OCI-LY7 (cell line): ENCODE data around the gene NCOA7. TPM values are rescaled to one million over a fixed set of nuclear protein-coding genes. Genes with fewer than 3 reads are reported as not detected.

Experiments used
- BruUV-seq: library from RNA; stranded (reverse); fragments of 400-500 nt; replicated peaks from 2 replicates; lab custom pipeline; 2021; lab: Mats Ljungman, UMichigan
- CTCF ChIA-PET: fragments of 300-600 bp; sonication (Branson Sonifier 250); formaldehyde crosslinking; loops from one replicate; lab custom pipeline; 2022; ENCODE audit warnings: antibody characterized with exemption; ENCODE audit not compliant: unreplicated experiment; lab: Charles Lee
- POLR2A ChIA-PET: fragments of 300-600 bp; sonication (Branson Sonifier 250); formaldehyde crosslinking; loops from one replicate; lab custom pipeline; 2022; ENCODE audit warnings: antibody characterized with exemption; lab: Charles Lee
- DNase-seq: peaks from one replicate; pipeline ENCODE4 v3.0.0-alpha.2; 2015; ENCODE audit warnings: low spot score
- H2AFZ ChIP-seq: fragments of 200-600 bp; sonication (generic), shearing (Covaris generic); 2 replicates; pipeline ENCODE4 v1.6.1; 2014; ENCODE audit warnings: mild to moderate bottlenecking, antibody characterized with exemption, low read length, moderate library complexity
- H3K27ac ChIP-seq: fragments of 200-600 bp; sonication (generic); 2 replicates; pipeline ENCODE4 v1.5.1; 2014; ENCODE audit warnings: mixed run types, low read depth, mild to moderate bottlenecking, moderate library complexity, low read length, inconsistent platforms; ENCODE audit not compliant: poor library complexity, severe bottlenecking
- H3K36me3 ChIP-seq: fragments of 200-600 bp; sonication (generic); 2 replicates; pipeline ENCODE4 v1.6.1; 2014; ENCODE audit warnings: mild to moderate bottlenecking, antibody characterized with exemption, low read length, moderate library complexity, mixed read lengths; ENCODE audit not compliant: insufficient read depth
- H3K4me1 ChIP-seq: fragments of 200-600 bp; sonication (generic); 2 replicates; pipeline ENCODE4 v1.5.1; 2014; ENCODE audit warnings: mild to moderate bottlenecking, low read length; ENCODE audit not compliant: insufficient read depth, poor library complexity, severe bottlenecking
- H3K4me2 ChIP-seq: fragments of 200-600 bp; sonication (generic); 2 replicates; pipeline ENCODE4 v1.6.1; 2014; ENCODE audit warnings: mild to moderate bottlenecking, low read length
- H3K4me3 ChIP-seq: fragments of 200-600 bp; sonication (generic); 2 replicates; pipeline ENCODE4 v1.5.1; 2014; ENCODE audit warnings: mild to moderate bottlenecking, low read depth, low read length; ENCODE audit not compliant: poor library complexity, severe bottlenecking
- H3K79me2 ChIP-seq: fragments of 200-600 bp; sonication (generic); 2 replicates; pipeline ENCODE4 v1.6.1; 2016; ENCODE audit warnings: low read depth, mild to moderate bottlenecking, low read length, moderate library complexity, mixed read lengths; ENCODE audit not compliant: insufficient read depth
- H3K9me2 ChIP-seq: fragments of 200-600 bp; sonication (generic); 2 replicates; pipeline ENCODE4 v1.6.1; 2016; ENCODE audit warnings: mild to moderate bottlenecking, low read length, mixed read lengths; ENCODE audit not compliant: insufficient read depth
- H3K9me3 ChIP-seq: fragments of 200-600 bp; sonication (generic); 2 replicates; pipeline ENCODE4 v1.6.1; 2014; ENCODE audit warnings: mild to moderate bottlenecking, mixed run types, low read length, mixed read lengths
- H4K20me1 ChIP-seq: fragments of 200-600 bp; sonication (generic); 2 replicates; pipeline ENCODE4 v1.6.1; 2014; ENCODE audit warnings: mild to moderate bottlenecking, antibody characterized with exemption, low read length, moderate library complexity, mixed read lengths; ENCODE audit not compliant: insufficient read depth
- CTCF ChIP-seq: fragments of 200-600 bp; sonication (generic); conservative IDR thresholded peaks from 2 replicates; pipeline ENCODE4 v1.5.1; 2014; ENCODE audit warnings: mild to moderate bottlenecking, antibody characterized with exemption, low read length, moderate library complexity, mixed read lengths
- EZH2phosphoT487 ChIP-seq: fragments of 200-600 bp; sonication (generic); IDR thresholded peaks from 2 replicates; pipeline ENCODE4 v1.6.1; 2018; ENCODE audit warnings: low read depth, borderline replicate concordance, mild to moderate bottlenecking, mixed run types, antibody characterized with exemption, low read length, moderate library complexity, mixed read lengths
- intact Hi-C: fragments of 100-400 bp; cut with micrococcal nuclease; formaldehyde crosslinking; loops from one replicate; pipeline ENCODE4 v1.10.0; 2022; ENCODE audit not compliant: unreplicated experiment
- total RNA-seq, 2 experiments: library from RNA; depleted of rRNA in 1 of 2; stranded (reverse); fragments of >200 nt in 1 of 2; shearing (Covaris generic) in 1 of 2; gene quantifications; 2 replicates each; pipeline ENCODE4 v1.2.3, GENCODE V29; 2014 to 2022

Gene NCOA7
- total RNA-seq, 2 experiments from 2014 or later: 14.8 to 52.2 TPM

- BruUV-seq: no TSS peak
- H2AFZ ChIP-seq: peak overlapping the region; percentile 26; the same call in 1 of the 2 replicates
- H3K79me2 ChIP-seq: no peaks in the 10 kb centered on the region
- H3K9me3 ChIP-seq: no peaks in the 10 kb centered on the region
- peak; percentile 61 for DNase-seq
- no peaks in the 10 kb centered on the region for H3K9me2 ChIP-seq
- peak overlapping the region; percentile 92 for H3K4me2 ChIP-seq
- no peaks in the 10 kb centered on the region for H3K36me3 ChIP-seq
- ChIA-PET CTCF (no interaction called here), POLR2A (interaction anchor here (0.5 to 2.6 kb wide), 3 partner anchors 16 to 213 kb away, joined by 3 to 10 read pairs (median 4); no protein-coding TSS in a partner anchor)
- no peak overlapping the region for H3K27ac ChIP-seq
- no peak; the same call in 1 of the 2 replicates for TF ChIP-seq CTCF
- no peak; the same call in 1 of the 2 replicates for TF ChIP-seq EZH2phosphoT487
- no peaks in the 10 kb centered on the region for H4K20me1 ChIP-seq
- intact Hi-C loops: loop anchor here (5.0 kb wide), 1 partner anchor 150 kb away; no protein-coding TSS in a partner anchor
- H3K4me3 ChIP-seq: peak overlapping the region; percentile 73
- peaks cover 46% of the 10 kb centered on the region for H3K4me1 ChIP-seq
Measured at GRCh38 chr6:125746731-125747588, 43.8 kb upstream of the NCOA7 start.

GRCh38 chr6:125747589-125748405 is 43.0 kb upstream of the NCOA7 start:
- POLR2A ChIA-PET: interaction anchor here (0.9 to 1.5 kb wide), 2 partner anchors 33 to 446 kb away, joined by 3 to 4 read pairs; partner anchors contain the start of gene HDDC2
- Histone ChIP-seq H2AFZ (peak overlapping the region; percentile 92; the same call in 1 of the 2 replicates), H3K27ac (no peak overlapping the region)

More at GRCh38 chr6:125747589-125748405, 43.0 kb upstream of the NCOA7 start:
- Histone ChIP-seq H3K9me2 (no peaks in the 10 kb centered on the region), H3K4me1 (peaks cover 46% of the 10 kb centered on the region), H4K20me1 (no peaks in the 10 kb centered on the region), H3K36me3 (no peaks in the 10 kb centered on the region), H3K4me3 (peak overlapping the region; percentile 73), H3K4me2 (peak overlapping the region; percentile 92), H3K9me3 (no peaks in the 10 kb centered on the region), H3K79me2 (no peaks in the 10 kb centered on the region)
- peak; percentile 94; the same call in 1 of the 2 replicates for TF ChIP-seq EZH2phosphoT487
- no peak for TF ChIP-seq CTCF
- intact Hi-C loops: loop anchor here (2.0 to 5.0 kb wide), 2 partner anchors 33 to 150 kb away; no protein-coding TSS in a partner anchor
- no TSS peak for BruUV-seq
- CTCF ChIA-PET: no interaction called here
- peak; percentile 29 for DNase-seq
